ENCODE data around the gene JAM2.
"Not testable (repeated sequence)": the region's sequence is repeated elsewhere in the genome, so short reads cannot be mapped to it uniquely, and the experiment has no call there.

JAM2 gene

GRCh38 chr21:25638660-25639550 lies at the start of gene JAM2:
Gene JAM2, plus strand, starts transcription at chr21:25639258. Its CDS starts 564 bp downstream, at chr21:25639822.
- peak; percentile 33 for DNase-seq (ENCODE audit: low spot score)

- no peak for DNase-seq (ENCODE audit: low spot score)
These were observed 49.2 kb upstream of the JAM2 start for GRCh38 chr21:25589887-25590286.

GRCh38 chr21:25607151-25608043 lies 31.7 kb upstream of the JAM2 start, which contains the start of gene MRPL39:
Gene MRPL39, minus strand, starts transcription at chr21:25607481. Its CDS starts 6 bp downstream, at chr21:25607475.
- DNase-seq (ENCODE audit: low spot score): peak; percentile 84

GRCh38 chr21:25608044-25608737 lies 30.9 kb upstream of the JAM2 start:
- DNase-seq (ENCODE audit: low spot score): peak; percentile 84

- DNase-seq (ENCODE audit: low spot score): no peak
These were observed 24.6 kb upstream of the JAM2 start for GRCh38 chr21:25614441-25614840.

DNA sequence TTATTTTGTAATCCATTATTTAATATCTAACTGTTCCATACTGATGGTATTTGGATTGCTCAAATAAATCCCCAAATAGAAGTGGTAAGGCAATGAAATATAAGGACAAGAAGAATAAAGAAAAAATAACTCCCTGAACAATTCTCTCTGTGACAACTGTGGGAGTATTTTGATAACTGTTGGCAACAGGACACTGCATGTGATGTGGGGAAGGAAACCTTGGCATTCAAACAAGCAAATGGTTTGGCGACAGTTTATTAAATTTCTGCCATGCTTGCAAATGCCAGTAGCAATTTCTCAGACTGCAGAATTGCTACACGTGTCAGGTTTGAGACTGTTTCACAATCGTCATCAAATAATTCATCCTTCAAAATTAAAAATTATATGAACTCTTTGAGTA lies 23.2 kb upstream of the JAM2 start:
- no peak for DNase-seq (ENCODE audit: low spot score)

- DNase-seq (ENCODE audit: low spot score): no peak
These were observed 19.9 kb upstream of the JAM2 start for GRCh38 chr21:25619198-25619597.

GRCh38 chr21:25624511-25624910 lies 14.5 kb upstream of the JAM2 start:
- no peak for DNase-seq (ENCODE audit: low spot score)

DNA sequence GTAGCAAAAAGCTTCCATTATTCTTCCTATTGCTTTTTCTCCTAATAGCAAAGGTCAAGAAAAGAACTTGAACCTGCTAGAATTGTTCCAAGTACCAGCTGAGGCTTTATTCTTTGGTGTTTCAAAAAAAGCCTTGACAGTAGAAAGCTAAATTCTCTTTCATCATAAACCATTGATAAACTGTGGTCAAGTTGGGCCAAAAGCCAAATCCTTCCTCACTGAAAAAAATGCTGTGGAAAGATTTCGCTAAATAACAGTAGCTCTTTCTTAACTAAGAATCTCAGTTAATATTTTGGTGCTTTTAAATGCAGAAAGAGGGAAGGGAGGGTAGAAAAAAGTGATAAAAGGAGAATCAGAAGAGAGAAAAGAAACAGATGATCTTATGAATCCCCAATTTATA lies 14.0 kb upstream of the JAM2 start:
- no peak for DNase-seq (ENCODE audit: low spot score)

DNA sequence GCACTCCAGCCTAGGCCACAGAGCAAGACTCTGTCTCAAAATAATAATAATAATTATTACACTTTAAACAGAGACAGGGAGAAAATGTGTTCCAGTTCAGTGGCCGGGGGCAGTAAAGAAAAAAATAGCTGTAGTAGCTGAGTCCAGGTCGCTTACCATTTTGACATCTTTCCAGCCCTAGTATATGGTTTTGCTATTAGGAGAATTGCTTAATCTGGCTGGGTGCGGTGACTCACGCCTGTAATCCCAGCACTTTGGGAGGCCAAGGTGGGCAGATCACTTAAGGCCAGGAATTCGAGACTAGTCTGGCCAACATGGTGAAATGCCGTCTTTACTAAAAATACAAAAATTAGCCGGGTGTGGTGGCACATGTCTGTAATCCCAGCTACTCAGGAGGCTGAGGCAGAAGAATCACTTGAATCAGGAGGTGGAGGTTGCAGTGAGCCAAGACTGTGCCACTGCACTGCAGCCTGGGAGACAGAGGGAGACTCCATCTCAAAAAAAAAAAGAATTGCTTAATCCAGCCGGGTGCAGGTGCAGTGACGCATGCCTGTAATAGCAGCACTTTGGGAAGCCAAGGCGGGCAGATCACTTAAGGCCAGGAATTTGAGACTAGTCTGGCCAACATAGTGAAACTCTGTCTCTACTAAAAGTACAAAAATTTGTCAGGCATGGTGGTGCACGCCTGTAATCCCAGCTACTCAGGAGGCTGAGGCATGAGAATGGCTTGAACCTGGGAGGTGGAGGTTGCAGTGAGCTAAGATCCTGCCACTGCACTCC lies 13.1 kb upstream of the JAM2 start:
- not testable (repeated sequence) for DNase-seq (ENCODE audit: low spot score)

DNA sequence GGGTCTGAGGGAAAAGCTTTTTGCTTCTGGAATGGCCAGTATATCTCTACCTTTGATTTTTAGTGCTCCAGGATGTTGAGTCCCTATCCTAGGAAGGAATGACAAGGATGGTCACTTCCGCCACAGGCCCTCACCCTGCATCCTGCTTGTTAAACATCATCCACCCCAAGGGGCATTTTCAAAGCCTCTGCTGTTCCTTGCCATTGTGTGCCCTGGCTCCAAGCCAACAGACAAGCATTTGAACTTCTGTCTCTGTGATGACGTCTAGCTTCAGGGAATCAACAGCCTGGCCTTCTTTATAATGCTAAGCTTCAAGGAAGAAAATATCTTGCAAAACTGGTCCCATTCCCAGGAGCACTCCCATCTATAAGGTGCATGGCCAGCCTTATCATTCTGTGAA lies 12.3 kb upstream of the JAM2 start:
- no peak for DNase-seq (ENCODE audit: low spot score)

DNA sequence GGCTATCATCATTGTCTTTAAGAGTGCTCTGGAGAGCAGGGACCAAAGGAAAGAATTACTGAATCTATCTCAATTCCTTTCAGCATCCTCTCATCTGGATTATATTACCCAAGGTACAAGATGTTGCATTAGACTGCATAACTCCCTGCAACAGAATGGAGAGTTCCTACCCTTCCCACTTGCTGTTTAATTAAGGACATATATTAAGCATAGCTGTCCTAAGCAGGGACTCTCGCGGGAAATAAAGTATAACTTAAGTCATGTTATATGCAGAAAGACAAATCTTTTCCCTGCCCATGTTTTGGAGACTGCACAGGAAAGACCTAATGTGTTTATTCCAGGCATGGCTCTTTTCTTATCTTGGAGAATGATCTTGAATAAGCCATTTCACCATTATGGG lies 6.8 kb upstream of the JAM2 start:
- no peak for DNase-seq (ENCODE audit: low spot score)

DNA sequence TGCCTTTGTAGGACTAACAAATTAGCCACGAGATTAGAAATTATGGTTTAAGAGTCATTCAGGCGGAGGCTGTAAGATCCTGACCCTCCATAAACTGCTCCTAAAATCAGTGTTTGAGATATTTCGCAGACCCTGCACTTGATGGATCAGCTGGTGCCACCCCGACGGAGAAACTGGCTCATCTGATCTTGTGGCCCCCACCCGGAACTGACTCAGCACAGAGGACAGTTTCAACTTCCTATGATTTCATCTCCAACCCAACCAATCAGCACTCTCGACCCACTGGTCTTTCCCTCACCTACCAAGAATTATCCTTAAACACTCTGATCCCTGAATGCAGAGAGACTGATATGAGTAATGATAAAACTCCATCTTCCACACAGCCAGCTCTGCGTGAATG lies 3.7 kb upstream of the JAM2 start:
- DNase-seq (ENCODE audit: low spot score): no peak

DNA sequence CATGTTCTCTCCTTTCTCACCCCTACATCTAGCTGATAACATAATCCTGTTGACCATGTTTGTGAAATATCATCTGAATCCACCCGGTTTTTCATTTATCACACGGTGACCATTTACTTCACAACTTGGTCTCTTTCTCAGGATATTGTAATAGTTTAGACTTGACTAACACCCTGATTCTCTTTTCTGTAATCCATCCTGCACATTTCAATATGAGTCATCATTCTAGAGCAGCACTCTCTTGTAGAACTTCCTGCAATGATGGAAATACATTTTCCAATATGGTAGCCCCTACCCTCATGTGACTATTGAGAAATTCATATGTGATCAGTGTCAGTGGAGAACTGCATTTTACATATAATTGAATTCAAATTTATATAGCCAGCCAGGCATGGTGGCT lies 2.3 kb upstream of the JAM2 start:
- no peak for DNase-seq (ENCODE audit: low spot score)

DNA sequence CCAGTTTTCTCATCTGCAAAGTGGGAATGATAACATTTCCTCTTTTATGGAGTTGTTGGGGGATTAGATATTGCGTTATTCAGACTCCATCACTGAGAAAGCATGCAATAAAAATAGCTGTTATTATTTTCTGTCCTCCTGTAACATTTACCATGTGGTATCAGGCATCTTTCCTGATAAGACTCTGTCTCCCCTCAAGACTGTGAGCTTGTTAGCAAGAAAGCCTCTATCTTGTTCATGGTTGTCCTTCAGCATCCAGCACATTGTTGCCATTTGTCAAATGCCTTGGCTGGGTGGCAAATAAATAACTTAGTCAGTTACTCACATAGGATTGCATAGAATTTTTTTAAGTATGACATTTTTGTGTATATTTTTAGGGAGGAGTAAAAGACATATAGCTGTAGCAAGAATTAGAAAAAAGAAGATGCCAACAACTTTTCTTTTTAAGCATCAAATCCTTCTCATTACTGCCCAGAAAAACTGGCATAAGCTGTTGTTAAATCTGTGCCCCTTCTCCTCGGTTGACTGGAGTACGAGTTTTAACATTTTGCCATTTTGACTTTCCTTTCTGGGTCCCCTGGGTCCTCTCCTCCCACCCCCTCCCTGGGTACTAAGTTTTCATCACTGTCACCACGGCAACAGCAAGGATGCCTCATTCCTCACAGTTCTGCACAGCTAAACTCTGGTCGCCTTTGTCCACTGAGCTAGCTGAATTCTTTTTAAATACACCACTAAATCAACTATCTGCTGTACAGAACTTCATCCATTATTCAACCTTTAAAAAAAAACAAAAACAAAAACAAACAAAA lies 1.0 kb upstream of the JAM2 start:
- no peak for DNase-seq (ENCODE audit: low spot score)

DNA sequence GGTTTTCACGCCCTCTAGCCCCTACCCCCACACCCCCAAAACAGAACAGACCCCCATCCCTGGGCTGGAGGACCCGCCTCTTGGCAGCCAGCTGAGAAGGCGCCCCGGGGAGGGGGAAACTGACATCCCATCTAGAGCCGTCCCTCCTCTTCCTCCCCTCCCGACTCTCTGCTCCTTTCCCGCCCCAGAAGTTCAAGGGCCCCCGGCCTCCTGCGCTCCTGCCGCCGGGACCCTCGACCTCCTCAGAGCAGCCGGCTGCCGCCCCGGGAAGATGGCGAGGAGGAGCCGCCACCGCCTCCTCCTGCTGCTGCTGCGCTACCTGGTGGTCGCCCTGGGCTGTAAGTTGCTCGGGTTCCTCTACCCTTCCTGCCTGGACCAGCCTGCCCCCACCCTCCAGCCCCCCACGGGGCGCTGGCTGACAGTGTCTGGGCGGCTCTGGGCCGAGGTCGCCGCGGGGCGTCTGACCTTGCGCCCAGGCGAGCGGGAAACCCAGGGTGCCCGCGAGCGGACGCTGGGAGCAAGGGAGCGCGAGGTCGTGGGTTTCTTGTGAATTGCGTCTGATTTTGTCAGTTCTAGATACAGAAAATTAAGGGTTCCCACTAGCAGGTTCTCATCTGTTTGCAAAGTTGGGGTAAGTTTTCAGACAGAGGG lies 618 bp downstream of the JAM2 start:
- DNase-seq (ENCODE audit: low spot score): peak; percentile 18

- peak; percentile 33 for DNase-seq (ENCODE audit: low spot score)
These were observed 1.3 kb downstream of the JAM2 start for GRCh38 chr21:25640202-25640942.

DNA sequence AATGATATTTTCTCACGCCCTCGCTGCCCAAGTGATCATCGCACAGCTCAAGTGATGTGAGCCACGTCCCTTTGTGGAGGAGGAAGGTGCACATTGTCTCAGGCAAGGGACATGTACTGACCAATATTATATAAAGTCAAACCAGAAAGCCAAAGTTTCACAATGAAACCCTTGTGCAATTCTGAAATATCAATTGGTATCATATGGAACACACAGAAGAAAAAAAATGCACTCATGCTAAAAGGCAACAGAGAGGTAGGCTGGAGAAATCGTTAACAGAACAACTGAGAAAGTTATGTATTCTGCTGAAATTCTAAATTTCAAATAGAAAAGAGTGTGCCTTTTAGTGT lies 1.9 kb downstream of the JAM2 start:
- DNase-seq (ENCODE audit: low spot score): no peak

GRCh38 chr21:25643486-25643885 lies 4.4 kb downstream of the JAM2 start:
- peak; percentile 63 for DNase-seq (ENCODE audit: low spot score)

Measured in putamen (tissue), 1 donor.